SK-N-MC (cell line): ENCODE data around the gene HSH2D.
A peak's percentile ranks its signal among the peaks of the same experiment; 100 is the strongest.

Experiments
- DNase-seq: peaks from one replicate; pipeline ENCODE4 v3.0.0-alpha.2; 2011; ENCODE audit warnings: low read depth, low spot score
- H3K27ac ChIP-seq: fragments of 200-600 bp; sonication (generic); 2 replicates; pipeline ENCODE4 v1.5.1; 2016; ENCODE audit warnings: mixed run types
- H3K36me3 ChIP-seq: fragments of 200-600 bp; sonication (generic); 2 replicates; pipeline ENCODE4 v1.6.1; 2017; ENCODE audit warnings: antibody characterized with exemption, low read length, mixed read lengths; ENCODE audit not compliant: insufficient read depth
- H3K4me3 ChIP-seq: fragments of 200-600 bp; sonication (generic); 2 replicates; pipeline ENCODE4 v1.5.1; 2016
- H3K9ac ChIP-seq: fragments of 200-600 bp; sonication (generic); 2 replicates; pipeline ENCODE4 v1.8.0; 2017; ENCODE audit warnings: mixed run types, mixed read lengths; ENCODE audit not compliant: insufficient read length
- H3K9me3 ChIP-seq: fragments of 200-600 bp; sonication (generic); 2 replicates; pipeline ENCODE4 v1.6.1; 2017; ENCODE audit warnings: low read depth, mild to moderate bottlenecking, antibody characterized with exemption, low read length, moderate library complexity, mixed read lengths
- EZH2 ChIP-seq: fragments of 200-600 bp; sonication (generic); IDR thresholded peaks from one replicate; pipeline ENCODE4 v1.6.1; 2017; ENCODE audit warnings: antibody characterized with exemption
- FOXP2 ChIP-seq: optimal IDR thresholded peaks from 2 replicates; pipeline ENCODE3; 2011; ENCODE audit warnings: mild to moderate bottlenecking, moderate library complexity; ENCODE audit not compliant: insufficient read depth; ENCODE audit errors: extremely low read length, control extremely low read depth
- POLR2AphosphoS5 ChIP-seq: IDR thresholded peaks from 2 replicates; pipeline ENCODE4 v1.6.1; 2012; ENCODE audit warnings: mild to moderate bottlenecking, low read depth, low read length, borderline replicate concordance

HSH2D gene

DNA sequence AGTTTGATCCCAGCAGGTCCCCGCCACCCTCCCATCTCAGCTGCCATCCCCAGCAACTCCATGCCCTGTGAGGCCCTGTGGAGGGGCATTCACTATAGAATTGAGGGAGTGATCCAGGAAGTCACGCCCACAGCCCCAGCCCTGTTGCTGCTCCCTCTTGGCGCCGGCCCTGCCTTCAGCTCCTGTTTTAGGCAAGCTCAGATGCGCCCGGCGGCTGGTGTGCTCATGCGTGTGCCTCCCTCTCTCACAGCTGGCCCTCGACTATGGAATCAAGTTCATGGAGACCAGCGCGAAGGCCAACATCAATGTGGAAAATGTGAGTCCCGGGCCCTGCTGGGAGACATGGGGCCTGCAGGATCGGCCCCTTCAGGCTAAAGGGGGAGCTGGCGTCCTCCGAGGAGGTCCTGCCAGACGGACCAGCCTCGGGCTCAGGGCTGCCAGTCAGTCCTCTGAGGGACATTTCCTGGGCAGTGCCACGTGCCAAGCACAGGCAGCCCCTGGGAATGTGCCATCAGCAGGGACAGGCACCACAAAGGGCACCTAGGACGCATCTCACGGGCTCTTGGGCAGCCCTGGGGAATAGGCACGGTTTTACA is 15.6 kb upstream of the HSH2D start:
- Histone ChIP-seq H3K27ac (no peak overlapping the region), H3K4me3 (no peak overlapping the region), H3K9me3 (no peaks in the 10 kb centered on the region), H3K9ac (no peak overlapping the region), H3K36me3 (peaks cover 65% of the 10 kb centered on the region; the same call in 1 of the 2 replicates)
- no peak for TF ChIP-seq POLR2AphosphoS5
- DNase-seq, result no peak

DNA sequence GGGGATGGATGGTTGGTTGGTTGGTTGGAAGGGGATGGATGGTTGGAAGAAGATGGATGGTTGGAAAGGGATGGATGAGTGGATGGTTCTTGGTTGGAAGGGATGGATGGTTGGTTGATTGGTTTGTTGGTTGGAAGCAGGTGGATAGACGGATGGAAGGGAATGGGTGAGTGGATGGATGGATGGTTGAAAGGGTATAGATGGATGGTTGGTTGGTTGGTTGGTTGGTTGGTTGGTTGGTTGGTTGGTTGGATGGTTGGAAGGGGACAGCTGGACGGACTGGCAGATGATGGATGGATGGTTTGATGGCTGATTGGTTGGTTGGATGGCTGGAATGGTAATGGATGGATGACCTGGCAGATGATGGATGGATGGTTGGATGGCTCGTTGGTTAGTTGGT is 11.8 kb upstream of the HSH2D start:
- H3K27ac ChIP-seq, result no peak overlapping the region

DNA sequence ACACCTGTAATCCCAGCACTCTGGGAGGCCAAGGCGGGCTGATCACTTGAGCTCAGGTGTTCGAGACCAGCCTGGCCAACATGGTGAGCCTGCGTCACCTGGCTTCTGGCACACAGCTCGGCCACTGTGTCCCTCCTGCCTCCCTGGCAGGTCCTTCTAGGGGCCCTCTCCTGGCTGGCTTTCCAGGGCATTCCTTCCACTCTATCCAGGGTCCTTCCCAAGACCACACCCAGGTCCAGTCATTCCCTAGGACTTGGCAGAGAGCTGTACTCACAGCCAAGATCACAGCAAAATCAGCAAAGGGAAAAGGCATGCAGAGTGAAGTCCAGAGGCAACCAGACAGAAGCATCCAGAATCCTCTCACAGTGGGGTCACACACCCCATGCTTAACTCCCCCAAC is 9.7 kb upstream of the HSH2D start:
- H3K4me3 ChIP-seq, result no peak overlapping the region
- no peak overlapping the region for H3K27ac ChIP-seq
- H3K36me3 ChIP-seq, result peaks cover 34% of the 10 kb centered on the region; the same call in 1 of the 2 replicates
- TF ChIP-seq EZH2 (no peak), POLR2AphosphoS5 (no peak), FOXP2 (no peak)
- no peak overlapping the region for H3K9ac ChIP-seq
- DNase-seq, result no peak
- no peaks in the 10 kb centered on the region for H3K9me3 ChIP-seq

More for the DNA sequence above, 11.8 kb upstream of the HSH2D start:
- H3K4me3 ChIP-seq, result no peak overlapping the region
- TF ChIP-seq EZH2 (no peak), POLR2AphosphoS5 (no peak), FOXP2 (no peak)
- peaks cover 51% of the 10 kb centered on the region; the same call in 1 of the 2 replicates for H3K36me3 ChIP-seq
- no peaks in the 10 kb centered on the region for H3K9me3 ChIP-seq
- no peak for DNase-seq
- no peak overlapping the region for H3K9ac ChIP-seq

DNA sequence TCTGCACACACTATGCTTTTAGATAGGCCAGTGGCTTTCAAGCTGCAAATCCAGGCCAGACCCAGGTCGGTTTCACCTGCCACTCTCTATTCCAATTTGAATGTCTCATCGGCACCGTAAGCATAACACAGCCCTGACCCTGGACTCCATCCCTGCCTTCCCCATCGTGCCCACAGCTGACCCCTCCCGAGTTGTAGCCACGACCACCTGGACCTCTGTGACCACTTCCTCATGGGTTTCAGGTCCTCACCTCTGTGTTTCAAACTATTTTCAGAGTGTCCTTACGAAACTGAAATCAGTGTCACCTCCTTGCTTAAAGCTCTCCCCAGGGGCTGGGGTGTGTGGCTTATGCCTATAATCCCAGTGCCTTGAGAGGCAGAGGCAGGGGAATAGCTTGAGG is 9.0 kb upstream of the HSH2D start:
- no peak overlapping the region for H3K27ac ChIP-seq
- H3K9ac ChIP-seq, result no peak overlapping the region
- no peak overlapping the region for H3K4me3 ChIP-seq
- TF ChIP-seq POLR2AphosphoS5 (0 out of 2 replicates have a peak, but pooled peaks have one; percentile 6), EZH2 (no peak), FOXP2 (no peak)
- peaks cover 27% of the 10 kb centered on the region; the same call in 1 of the 2 replicates for H3K36me3 ChIP-seq
- no peaks in the 10 kb centered on the region for H3K9me3 ChIP-seq
- no peak for DNase-seq

DNA sequence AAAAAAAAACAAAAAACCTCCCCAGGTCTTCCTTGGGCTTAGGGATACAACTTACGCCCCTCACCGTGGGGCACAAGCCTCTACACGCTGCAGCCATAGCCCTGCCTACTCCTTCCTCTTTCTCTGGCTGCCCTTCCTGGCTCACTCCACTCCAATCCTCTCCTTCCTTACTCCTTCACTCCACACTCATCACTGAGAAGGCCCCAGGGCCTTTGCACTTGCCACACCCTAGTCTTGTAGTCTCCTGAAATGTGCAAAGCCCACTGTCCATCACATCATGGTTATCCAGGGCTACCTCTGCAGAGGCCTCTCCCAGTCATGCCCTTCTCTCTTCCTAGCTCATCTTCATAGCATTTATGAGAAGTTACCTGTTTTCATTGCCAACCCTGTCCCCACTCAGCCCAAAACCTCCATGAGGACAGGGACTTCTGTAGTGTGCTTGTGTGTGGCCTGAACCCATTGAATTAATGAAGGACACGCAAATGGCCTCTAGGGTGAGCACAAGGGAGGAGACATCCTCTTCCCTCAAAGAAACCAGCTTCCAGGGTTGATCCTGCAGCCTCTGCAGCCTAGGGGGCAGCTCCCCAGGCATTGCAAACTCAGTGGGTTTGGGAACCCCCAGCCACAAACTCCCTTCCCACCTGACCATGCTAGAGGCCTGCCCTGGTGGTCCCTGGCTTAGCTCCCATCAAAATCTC is 7.9 kb upstream of the HSH2D start:
- TF ChIP-seq EZH2, result no peak
- TF ChIP-seq POLR2AphosphoS5, result no peak
- Histone ChIP-seq H3K27ac (no peak overlapping the region), H3K9ac (no peak overlapping the region), H3K4me3 (no peak overlapping the region), H3K36me3 (peaks cover 19% of the 10 kb centered on the region; the same call in 1 of the 2 replicates), H3K9me3 (no peaks in the 10 kb centered on the region)
- DNase-seq, result no peak

DNA sequence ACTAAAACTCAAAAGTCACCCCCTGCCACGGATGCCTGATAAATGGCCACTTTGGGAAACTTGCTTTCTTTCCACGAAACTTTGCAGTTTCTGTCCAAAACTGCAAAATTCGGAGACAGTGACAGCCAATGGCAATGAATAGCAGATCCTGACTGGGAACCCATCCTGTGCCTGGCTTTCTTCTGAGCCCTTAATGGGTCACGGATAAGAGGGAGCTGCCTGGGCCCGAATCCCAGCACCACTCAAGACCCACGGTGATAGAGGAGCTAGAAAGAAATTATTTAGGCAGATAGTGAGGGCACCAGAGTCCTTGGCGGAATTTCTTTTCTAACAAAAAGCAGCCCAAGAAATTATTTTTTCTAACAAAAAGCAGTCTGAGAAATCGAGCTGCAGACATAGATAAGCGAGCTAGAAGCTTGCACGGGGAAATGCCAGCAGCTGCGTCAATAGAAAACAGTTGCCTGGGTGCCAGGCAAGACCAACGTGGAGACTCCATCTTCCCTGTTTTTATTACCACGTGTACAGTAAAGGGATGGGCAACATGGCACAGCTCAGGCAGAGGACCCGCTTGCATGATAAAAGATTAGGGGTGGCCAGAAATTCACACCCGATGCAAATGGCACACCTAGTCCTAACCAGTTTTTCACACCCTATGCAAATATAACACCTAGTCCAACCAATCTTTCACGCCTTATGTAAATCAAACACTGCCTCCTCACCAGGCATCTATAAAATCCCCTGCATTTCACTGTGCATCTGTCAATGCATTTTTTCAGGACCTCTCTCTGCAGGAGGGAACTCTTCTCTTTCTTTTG is 7.1 kb upstream of the HSH2D start:
- Histone ChIP-seq H3K4me3 (no peak overlapping the region), H3K36me3 (peaks cover 19% of the 10 kb centered on the region; the same call in 1 of the 2 replicates), H3K9me3 (no peaks in the 10 kb centered on the region), H3K9ac (no peak overlapping the region), H3K27ac (no peak overlapping the region)
- DNase-seq, result no peak
- TF ChIP-seq EZH2 (no peak), POLR2AphosphoS5 (no peak), FOXP2 (no peak)

DNA sequence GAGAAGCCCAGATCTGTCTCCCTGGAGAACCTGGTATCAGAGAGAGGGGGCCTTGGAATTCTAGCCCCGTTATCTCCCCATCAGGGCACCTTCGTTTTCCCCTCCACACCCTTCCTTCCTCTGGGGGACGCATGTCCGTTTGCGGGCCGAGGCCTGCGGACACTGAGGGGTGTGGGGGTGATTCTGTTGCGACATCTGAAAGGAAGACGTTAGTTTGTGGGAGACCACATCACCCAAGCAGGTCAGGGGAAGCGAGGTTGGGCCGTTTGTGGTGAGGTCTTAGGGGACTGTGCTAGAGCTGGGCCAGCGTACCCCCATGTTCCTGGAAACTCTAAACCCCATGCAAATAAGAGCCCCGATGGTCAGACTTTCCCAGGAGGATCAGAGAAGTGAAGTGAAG is 3.7 kb upstream of the HSH2D start:
- no peak for TF ChIP-seq EZH2
- no peak for TF ChIP-seq POLR2AphosphoS5
- no peak for TF ChIP-seq FOXP2
- H3K36me3 ChIP-seq, result no peaks in the 10 kb centered on the region
- no peak overlapping the region for H3K4me3 ChIP-seq
- H3K27ac ChIP-seq, result no peak overlapping the region
- no peaks in the 10 kb centered on the region for H3K9me3 ChIP-seq
- no peak overlapping the region for H3K9ac ChIP-seq
- no peak for DNase-seq

DNA sequence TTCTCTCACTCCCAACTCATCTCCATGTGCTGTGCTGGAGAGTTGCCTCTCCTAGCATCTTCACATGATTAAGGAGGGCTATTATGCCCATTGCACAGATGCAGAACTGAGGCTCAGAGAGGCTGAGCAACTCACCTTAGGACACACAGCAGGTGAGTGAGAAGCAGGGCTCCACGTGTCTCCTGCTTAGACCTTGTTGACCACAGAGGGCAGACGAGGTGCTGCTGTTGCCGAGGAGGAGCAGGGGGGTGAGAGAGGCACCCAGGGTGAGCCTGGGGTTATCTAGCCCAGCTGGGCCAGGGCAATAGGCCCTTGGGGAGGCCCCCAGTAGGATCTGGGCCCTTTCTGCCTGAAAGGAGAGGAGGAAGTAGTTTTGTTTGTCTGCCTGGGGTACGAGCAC is 2.4 kb upstream of the HSH2D start:
- Histone ChIP-seq H3K36me3 (no peaks in the 10 kb centered on the region), H3K9me3 (no peaks in the 10 kb centered on the region), H3K27ac (no peak overlapping the region), H3K4me3 (no peak overlapping the region), H3K9ac (no peak overlapping the region)
- no peak for DNase-seq
- no peak for TF ChIP-seq POLR2AphosphoS5
- no peak for TF ChIP-seq EZH2
